H1 (cell line): ENCODE data around the gene ADAMTS16. TPM values are rescaled to one million over a fixed set of nuclear protein-coding genes. Genes with fewer than 3 reads are reported as not detected.

Source experiments
- CEBPB ChIP-seq: IDR thresholded peaks from 2 replicates; pipeline ENCODE4 v1.6.1; 2012; ENCODE audit warnings: low read depth, low read length
- CTBP2 ChIP-seq: IDR thresholded peaks from 2 replicates; pipeline ENCODE4 v1.7.0; 2011; ENCODE audit warnings: borderline replicate concordance, mild to moderate bottlenecking, moderate library complexity, mixed read lengths, low read length; ENCODE audit not compliant: insufficient read depth, insufficient read length
- JUN ChIP-seq: IDR thresholded peaks from 2 replicates; pipeline ENCODE4 v1.6.1; 2011; ENCODE audit warnings: low read depth, mild to moderate bottlenecking, improper control_type of control experiment, low read length
- SUZ12 ChIP-seq: fragments of 200-600 bp; sonication (generic); IDR thresholded peaks from 2 replicates; pipeline ENCODE4 v1.6.1; 2012; ENCODE audit warnings: mild to moderate bottlenecking, inconsistent platforms, low read length, moderate library complexity, mixed read lengths
- TCF12 ChIP-seq: IDR thresholded peaks from 2 replicates; pipeline ENCODE4 v1.6.1; 2011; ENCODE audit warnings: low read depth, mild to moderate bottlenecking, low read length
- polyA plus RNA-seq, 7 experiments: library from polyadenylated mRNA; depleted of rRNA in 3 of 7; stranded (reverse) in 5 of 7; unstranded in 2 of 7; fragments of >200 nt in 5 of 7; fragments of 200-250 nt in 2 of 7; gene quantifications; 1 replicate in 5 of 7; 2 replicates in 1 of 7; 4 replicates in 1 of 7; pipeline versions ENCODE4 v1.2.1 to v1.2.3, GENCODE V29; 2011 to 2013; ENCODE audit warnings: missing spikeins in 2 of 7, mixed read lengths in 2 of 7
- total RNA-seq: library from RNA; stranded (reverse); fragmentation: NEBNext Ultra II Directional; extraction: Animal tissue kit (Norgen Biotek cat#: 25700); gene quantifications from 2 replicates; pipeline ENCODE4 v1.2.1, GENCODE V29; 2021

Gene ADAMTS16
- total and polyA plus RNA-seq, 2 of the 8 experiments (the other 6 are each of a cell fraction or from before 2014, with no cell fraction given) = 3.7 to 16.0 TPM

DNA sequence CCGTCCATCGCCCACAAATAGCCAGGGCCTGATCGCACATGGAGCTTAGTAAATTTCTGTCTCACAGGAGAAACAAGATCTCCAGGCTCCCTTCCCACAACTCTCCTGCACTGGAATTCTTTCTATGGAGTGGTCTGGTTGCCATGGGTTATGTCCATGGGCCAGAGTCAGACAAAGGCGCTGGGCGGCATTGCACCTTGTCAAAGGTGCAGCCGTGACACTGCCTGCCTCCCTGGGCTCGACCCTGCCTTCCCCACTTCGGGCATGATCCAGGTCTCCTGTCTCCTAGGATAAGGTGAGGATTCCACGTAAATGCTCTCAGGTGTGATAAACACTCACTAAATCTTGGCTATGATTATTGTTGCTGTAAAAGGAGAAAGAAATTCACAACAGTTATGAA lies 130.0 kb downstream of the ADAMTS16 start (continued):
- TF ChIP-seq CTBP2 (no peak), TCF12 (no peak), SUZ12 (no peak), JUN (no peak), CEBPB (no peak)
